Fibroblast of villous mesenchyme (primary cell): Measurements from ENCODE around the gene SH3GL3. TPM values are rescaled to one million over a fixed set of nuclear protein-coding genes. Genes with fewer than 3 reads are reported as not detected.
A peak's percentile ranks its signal among the peaks of the same experiment; 100 is the strongest.

Experiments used
- DNase-seq: peaks from one replicate; pipeline ENCODE4 v3.0.0-alpha.2; 2010; ENCODE audit warnings: low read depth
- H3K4me3 ChIP-seq: 2 replicates; pipeline ENCODE4 v1.5.1; 2011; ENCODE audit warnings: low read depth, mild to moderate bottlenecking, low read length
- CTCF ChIP-seq: IDR thresholded peaks from 2 replicates; pipeline ENCODE4 v1.5.1; 2012; ENCODE audit warnings: low read depth, mild to moderate bottlenecking, low read length; ENCODE audit not compliant: insufficient read depth
- total RNA-seq: library from RNA; depleted of rRNA; stranded (reverse); fragments of >200 nt; gene quantifications from 2 replicates; pipeline ENCODE4 v1.2.3, GENCODE V29; 2012

The SH3GL3 gene
- total RNA-seq, 1 donor, result under 0.01 TPM

GRCh38 chr15:83653639-83654378, 206.7 kb downstream of the SH3GL3 start, which contains the start of gene ADAMTSL3:
ADAMTSL3 (plus strand) TSS chr15:83654123; CDS start chr15:83655762, 1,639 bp downstream.
- DNase-seq, result peak; percentile 19
- TF ChIP-seq CTCF, result no peak
- H3K4me3 ChIP-seq, result no peak within 1 kb of the TSS

DNA sequence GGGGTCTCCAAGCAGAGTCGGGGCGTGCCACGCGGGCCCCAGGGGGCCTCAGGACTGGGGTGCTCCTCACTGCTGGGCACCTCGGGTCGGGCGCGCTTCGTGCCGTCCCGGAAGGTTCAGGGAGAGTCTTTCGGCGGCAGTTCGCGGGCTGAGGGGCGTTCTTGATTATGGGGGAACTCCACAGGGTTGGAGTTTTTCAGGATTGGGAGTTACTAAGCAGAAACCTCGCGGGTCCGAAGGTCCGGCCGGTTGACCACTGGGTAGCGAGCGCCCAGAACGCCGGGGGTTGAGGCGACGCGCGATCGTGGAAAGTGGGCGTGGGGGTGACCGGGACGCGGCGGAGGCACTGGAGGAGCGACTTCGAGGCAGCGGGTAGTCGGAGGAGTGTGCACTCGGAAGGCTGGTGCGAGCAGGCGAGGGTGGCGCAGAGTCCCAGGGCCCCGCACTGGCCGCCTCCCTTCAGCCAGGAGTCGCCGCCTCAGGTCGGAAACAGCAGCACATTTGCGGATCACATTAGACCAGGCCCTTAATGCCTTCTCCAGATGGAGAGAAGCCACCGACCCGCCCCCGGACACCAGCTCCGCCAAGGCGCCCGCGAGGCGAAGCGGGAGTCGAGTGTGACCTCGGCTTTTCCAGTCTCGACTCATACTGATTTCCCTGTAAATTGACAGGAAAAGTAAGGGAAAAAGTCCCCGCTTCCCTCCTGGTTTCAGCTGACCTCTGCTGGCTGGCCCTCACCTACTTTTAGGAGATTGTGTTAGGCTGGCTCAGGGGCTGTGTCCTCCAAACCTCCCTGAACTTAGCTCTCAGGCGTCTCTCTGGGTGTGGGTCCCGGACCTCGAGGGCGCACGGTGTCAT, 207.5 kb downstream of the SH3GL3 start:
- H3K4me3 ChIP-seq, result no peak overlapping the region
- DNase-seq, result no peak
- TF ChIP-seq CTCF, result no peak

GRCh38 chr15:83655237-83655616, 208.1 kb downstream of the SH3GL3 start:
- TF ChIP-seq CTCF, result no peak
- no peak overlapping the region for H3K4me3 ChIP-seq
- no peak for DNase-seq

DNA sequence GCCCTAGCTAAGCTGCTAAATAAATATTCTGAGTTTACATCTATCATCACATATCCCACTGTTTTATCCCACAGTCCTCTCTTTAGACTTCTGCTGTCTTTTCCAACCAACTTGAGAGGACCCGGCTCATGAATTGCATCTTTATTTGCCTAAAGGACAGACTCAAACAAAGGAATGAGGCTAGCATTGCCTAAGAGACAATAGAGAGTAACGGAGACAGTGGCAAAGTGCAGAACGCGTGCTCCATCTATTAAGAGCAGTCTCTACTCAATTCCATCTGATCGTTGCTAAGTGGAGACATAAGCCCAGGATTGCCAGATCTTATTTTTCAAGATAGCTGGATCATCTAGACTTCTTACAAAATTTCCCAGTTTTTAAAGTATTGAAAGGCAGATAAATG, 209.1 kb downstream of the SH3GL3 start:
- TF ChIP-seq CTCF, result no peak

GRCh38 chr15:83656943-83657528, 209.9 kb downstream of the SH3GL3 start:
- no peak for DNase-seq
- TF ChIP-seq CTCF, result no peak
- no peak overlapping the region for H3K4me3 ChIP-seq

More for the DNA sequence above, 209.1 kb downstream of the SH3GL3 start:
- DNase-seq, result no peak
- H3K4me3 ChIP-seq, result no peak overlapping the region

GRCh38 chr15:83657549-83657948, 210.4 kb downstream of the SH3GL3 start:
- no peak overlapping the region for H3K4me3 ChIP-seq
- DNase-seq, result no peak
- TF ChIP-seq CTCF, result peak; percentile 11
